Hippocampal formation (tissue), 2 donors: ENCODE data around the gene RPL12.

Experiments
- DNase-seq, 2 donors: peaks; one replicate each; lab custom pipeline; 2025; lab: John Stamatoyannopoulos, UW

The RPL12 gene

GRCh38 chr9:127438394-127438793 lies 12.8 kb downstream of the RPL12 start:
- DNase-seq = no peak

- no peak for DNase-seq
Observed at GRCh38 chr9:127437497-127438264, 13.5 kb downstream of the RPL12 start.

GRCh38 chr9:127430415-127430814 lies 20.8 kb downstream of the RPL12 start:
- no peak for DNase-seq

- DNase-seq = no peak
Observed at GRCh38 chr9:127428348-127428747, 22.9 kb downstream of the RPL12 start.

- no peak for DNase-seq
Observed at GRCh38 chr9:127426756-127427155, 24.4 kb downstream of the RPL12 start.

- no peak for DNase-seq
Observed at GRCh38 chr9:127424676-127424999, 26.6 kb downstream of the RPL12 start.

GRCh38 chr9:127423934-127424675 lies 27.1 kb downstream of the RPL12 start, which contains the start of gene ZNF79:
ZNF79 (plus strand) TSS chr9:127424382; CDS start chr9:127424788, 406 bp downstream.
- DNase-seq = peak; percentile 93 to 94

GRCh38 chr9:127423476-127423933 lies 27.7 kb downstream of the RPL12 start:
- DNase-seq = no peak

- no peak for DNase-seq
Observed at GRCh38 chr9:127422787-127423186, 28.4 kb downstream of the RPL12 start.

GRCh38 chr9:127422133-127422782 lies 28.9 kb downstream of the RPL12 start:
- no peak for DNase-seq

- DNase-seq = no peak
Observed at GRCh38 chr9:127421057-127421456, 30.1 kb downstream of the RPL12 start.

GRCh38 chr9:127419348-127419747 lies 31.9 kb downstream of the RPL12 start:
- DNase-seq = no peak

GRCh38 chr9:127418037-127418471 lies 33.2 kb downstream of the RPL12 start:
- DNase-seq = no peak

GRCh38 chr9:127417131-127418036 lies 33.8 kb downstream of the RPL12 start:
- no peak for DNase-seq

- no peak for DNase-seq
Observed at GRCh38 chr9:127415657-127416056, 35.5 kb downstream of the RPL12 start.

GRCh38 chr9:127415141-127415540 lies 36.1 kb downstream of the RPL12 start:
- no peak for DNase-seq

GRCh38 chr9:127411122-127411521 lies 40.1 kb downstream of the RPL12 start:
- no peak for DNase-seq

- DNase-seq = no peak
Observed at GRCh38 chr9:127407492-127407843, 43.7 kb downstream of the RPL12 start.

GRCh38 chr9:127406799-127407491 lies 44.3 kb downstream of the RPL12 start:
- no peak for DNase-seq

- no peak for DNase-seq
Observed at GRCh38 chr9:127405344-127406125, 45.7 kb downstream of the RPL12 start.
